ENCODE results near the gene FRMD5.

DNA sequence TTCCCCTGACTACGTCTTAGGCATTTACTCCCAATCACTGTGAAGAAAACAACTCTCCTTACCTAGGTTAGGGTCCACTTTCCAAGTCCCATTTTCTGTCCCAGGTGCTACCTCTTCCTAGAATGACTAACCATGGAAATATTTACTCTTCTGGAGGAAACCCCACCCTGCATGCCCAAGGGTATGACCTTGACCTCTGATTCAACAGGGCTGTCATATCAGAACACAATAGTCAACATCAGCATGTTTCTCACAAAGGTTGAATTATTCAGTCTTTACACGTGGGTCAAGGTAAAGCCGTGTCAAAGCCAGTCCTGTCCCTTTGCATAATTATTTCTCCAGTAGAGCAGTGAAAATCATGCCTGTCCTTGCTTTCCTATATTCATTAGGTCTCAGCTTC, 4.3 kb upstream of the FRMD5 start:
- TF ChIP-seq CTCF (IDR thresholded peaks at IDR 0.05) (no peak), POLR2A (IDR thresholded peaks at IDR 0.05) (no peak)

Measured in lower leg skin (tissue), 3 donors.